UCSD-AML1 (cell line): ENCODE data around the gene KLK7.

ENCODE experiments used
- DNase-seq: peaks from one replicate; lab custom pipeline; 2025; ENCODE audit not compliant: unreplicated experiment; lab: John Stamatoyannopoulos, UW

The KLK7 gene

DNA sequence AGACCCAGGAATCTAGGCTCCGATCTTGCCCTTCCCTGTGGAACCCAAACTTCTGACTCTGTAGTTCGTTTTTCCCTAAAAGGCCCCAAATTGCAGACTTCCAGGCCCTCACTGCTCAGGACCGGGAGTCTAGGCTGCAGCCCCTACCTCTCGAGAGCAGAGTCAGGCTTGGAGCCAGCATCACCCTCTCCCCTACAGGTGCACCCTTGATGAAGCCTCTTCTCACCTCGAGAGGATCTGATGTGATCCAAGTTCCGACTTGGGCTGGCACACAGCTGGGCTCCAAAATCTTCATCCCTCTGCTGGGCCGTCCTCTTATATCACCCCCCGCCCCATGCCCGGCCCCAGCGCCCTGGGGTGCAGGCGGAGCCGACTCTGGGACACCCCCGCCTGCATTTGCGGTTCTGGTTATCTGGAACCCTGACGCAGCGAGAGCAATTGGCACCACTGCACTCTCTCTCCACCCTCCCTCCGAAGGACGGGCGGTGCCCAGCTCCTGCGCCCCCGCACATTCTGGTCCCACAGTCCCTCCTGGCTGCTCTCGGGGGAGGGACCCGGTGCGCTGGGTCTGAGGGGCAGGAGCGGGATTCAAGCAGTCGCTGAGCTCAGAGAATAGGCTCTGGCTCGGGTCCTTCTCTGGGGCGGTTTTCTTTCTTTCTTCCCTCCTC lies at the start of gene KLK7:
KLK7 (minus strand) TSS at position 293 of the 668 bp plus-strand sequence. CDS start 1,518 bp downstream, outside the sequence.
- DNase-seq: no peak

DNA sequence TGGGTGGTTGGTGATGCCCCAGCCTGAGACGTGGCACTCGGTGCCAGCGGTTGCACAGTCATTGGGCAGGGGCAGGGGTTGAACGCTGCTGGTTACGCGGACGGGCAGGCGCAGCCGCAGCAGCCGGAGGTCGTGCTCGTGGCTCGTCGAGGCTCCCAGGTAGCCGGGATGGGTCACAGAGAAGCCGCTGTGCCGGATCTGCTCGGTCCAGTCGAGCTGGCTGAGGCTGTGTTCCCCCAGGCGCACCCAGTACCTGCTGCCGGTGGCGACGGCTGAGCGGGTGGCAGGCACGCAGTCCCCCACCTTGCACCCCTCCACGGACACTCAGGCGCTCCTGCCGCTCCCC lies 48.1 kb upstream of the KLK7 start:
- no peak for DNase-seq

GRCh38 chr19:51031220-51031879 lies 47.6 kb upstream of the KLK7 start:
- DNase-seq: no peak

- no peak for DNase-seq
These were observed 46.9 kb upstream of the KLK7 start for GRCh38 chr19:51030631-51031030.

- DNase-seq: no peak
These were observed 46.0 kb upstream of the KLK7 start for GRCh38 chr19:51029718-51030117.

GRCh38 chr19:51027873-51028272 lies 44.2 kb upstream of the KLK7 start:
- DNase-seq: no peak

GRCh38 chr19:51027126-51027806 lies 43.5 kb upstream of the KLK7 start:
- DNase-seq: no peak

GRCh38 chr19:51026554-51026831 lies 42.8 kb upstream of the KLK7 start, which contains the start of gene KLK11:
KLK11 (minus strand) TSS chr19:51026616; CDS start chr19:51025631, 985 bp downstream.
- no peak for DNase-seq

GRCh38 chr19:51025809-51026553 lies 42.3 kb upstream of the KLK7 start:
- DNase-seq: no peak

GRCh38 chr19:51025401-51025800 lies 41.7 kb upstream of the KLK7 start:
- no peak for DNase-seq

GRCh38 chr19:51024924-51025323 lies 41.2 kb upstream of the KLK7 start:
- DNase-seq: no peak

DNA sequence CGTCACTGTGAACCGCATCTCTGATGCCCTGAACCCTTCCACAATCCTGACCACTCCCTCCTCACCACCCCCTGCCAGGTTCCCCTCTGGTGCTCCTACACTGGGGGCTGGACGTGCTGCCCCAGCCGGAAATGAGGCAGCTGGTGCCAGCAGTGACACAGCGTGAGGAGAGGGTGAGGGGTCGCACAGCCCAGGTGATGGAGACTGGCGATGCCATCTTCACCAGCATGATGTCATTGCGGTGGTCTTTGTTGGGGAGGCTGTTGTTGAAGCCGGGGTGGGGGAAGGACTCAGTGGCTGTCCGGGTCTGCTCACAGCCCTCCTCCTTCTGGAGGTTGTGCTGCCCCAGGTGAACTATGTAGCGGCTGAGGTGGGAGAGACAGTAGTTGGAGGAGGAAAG lies 40.2 kb upstream of the KLK7 start:
- DNase-seq: no peak

- DNase-seq: no peak
These were observed 38.8 kb upstream of the KLK7 start for GRCh38 chr19:51022526-51022925.

DNA sequence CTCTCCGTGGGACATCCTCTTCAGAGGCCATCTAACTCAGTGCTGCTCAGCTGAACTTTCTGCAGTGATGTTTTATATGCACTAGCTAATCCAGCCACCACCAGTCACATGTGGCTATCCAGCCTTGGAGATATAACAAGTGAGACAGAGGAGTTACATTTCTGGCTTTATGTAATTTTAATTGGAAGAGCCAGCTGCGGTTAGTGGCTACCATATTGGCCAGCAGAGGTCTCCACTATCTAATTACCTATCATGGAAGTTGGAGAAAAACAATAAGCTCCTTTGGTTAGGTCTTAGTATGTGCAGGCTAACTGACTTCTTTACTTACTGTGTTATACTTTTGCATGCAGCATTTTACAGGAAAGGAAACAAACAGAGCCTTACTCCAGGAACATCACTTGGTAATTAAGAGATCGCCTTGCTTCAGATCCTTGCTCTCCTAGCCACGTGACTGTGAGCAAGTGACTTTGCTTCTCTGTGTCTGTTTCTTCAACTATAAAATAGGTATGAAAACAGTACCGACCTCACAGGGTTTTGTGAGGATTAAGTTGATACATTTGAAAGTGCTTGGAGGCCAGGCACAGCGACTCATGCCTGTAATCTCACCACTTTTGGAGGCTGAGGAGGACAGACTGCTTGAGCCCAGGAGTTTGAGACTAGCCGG lies 37.4 kb upstream of the KLK7 start:
- DNase-seq: no peak

DNA sequence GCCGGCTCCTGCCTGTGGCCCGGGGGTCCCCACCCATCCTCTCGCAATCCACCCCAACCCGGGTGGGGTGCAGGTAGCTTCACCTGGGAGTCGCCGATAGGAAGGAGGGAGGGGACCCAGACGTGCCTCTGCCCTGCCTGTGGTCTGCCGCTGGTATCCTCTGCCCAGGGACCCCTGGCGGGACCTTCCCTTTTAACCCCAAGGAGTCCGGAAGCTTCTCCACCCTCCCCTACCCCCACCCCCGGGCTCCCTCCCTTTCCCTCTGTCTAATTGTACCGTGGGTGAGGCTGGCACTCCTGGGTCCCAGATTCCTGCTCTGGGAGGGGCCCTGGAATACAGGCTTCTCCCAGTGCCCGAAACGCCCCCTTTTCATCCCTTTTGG lies 35.8 kb upstream of the KLK7 start, which contains the start of gene KLK10:
KLK10 (minus strand) TSS at position 166 of the 382 bp plus-strand sequence. CDS start 579 bp downstream, outside the sequence.
- DNase-seq: no peak

- DNase-seq: no peak
These were observed 35.2 kb upstream of the KLK7 start for GRCh38 chr19:51018745-51019543.

GRCh38 chr19:51016798-51017683 lies 33.3 kb upstream of the KLK7 start:
- peak; percentile 40 for DNase-seq

DNA sequence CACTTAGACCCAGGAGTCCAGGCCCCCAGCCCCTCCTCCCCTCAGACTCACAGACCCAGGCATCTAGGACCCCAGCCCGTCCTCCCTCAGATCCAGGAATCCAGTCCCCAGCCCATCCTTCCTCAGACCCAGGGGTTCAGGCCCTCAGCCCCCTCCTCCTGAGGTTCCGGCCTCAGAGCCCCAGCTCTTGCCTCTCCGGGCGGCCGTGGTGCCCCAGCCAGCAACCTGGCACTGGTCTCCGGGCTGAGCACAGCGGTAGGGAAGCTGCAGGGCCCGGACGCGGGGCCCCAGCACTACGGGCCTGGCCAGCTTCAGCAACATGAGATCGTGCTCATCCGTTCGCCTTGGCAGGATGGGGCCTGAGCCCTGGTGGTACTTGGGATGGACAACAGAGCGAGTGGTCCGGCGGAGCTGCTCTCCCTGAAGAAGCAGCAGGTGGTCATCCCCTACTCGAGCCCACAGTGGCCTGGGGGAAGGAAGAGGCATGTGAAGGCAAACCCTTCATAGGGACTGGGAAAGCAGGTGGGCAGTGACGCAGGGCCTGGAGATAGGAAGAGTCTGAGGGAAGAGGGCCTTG lies 32.1 kb upstream of the KLK7 start:
- no peak for DNase-seq

DNA sequence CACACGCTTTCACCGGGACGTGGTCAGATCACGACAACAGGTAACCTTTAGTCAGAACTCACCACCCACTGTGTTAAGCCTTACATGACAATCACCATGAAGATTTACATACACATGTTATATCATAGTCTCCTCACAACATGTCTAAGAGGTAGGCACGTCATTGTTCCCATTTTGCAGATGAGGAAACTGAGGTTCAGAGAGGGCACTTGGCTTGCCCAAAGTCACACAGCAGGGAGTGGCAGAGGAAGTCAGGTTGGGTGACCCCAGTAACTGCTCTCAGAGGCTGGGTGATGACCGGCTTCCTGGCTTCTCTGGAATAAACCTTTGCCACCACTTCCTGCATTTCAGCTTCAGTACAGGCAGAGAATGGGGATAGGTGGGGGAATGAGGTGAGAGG lies 30.5 kb upstream of the KLK7 start:
- DNase-seq: no peak
